Vagina (tissue), 2 donors: ENCODE measurements around the gene CRABP1. TPM values are rescaled to one million over a fixed set of nuclear protein-coding genes. Genes with fewer than 3 reads are reported as not detected.

ENCODE experiments used
- DNase-seq, 2 donors: peaks; one replicate each; pipeline ENCODE4 v3.0.0-alpha.2; 2017; ENCODE audit errors: extremely low spot score in 2 of 2
- H3K27ac ChIP-seq: fragments of 200-600 bp; sonication (generic); one replicate; pipeline ENCODE4 v1.5.1; 2019
- H3K27me3 ChIP-seq: fragments of 200-600 bp; sonication (generic); one replicate; pipeline ENCODE4 v1.5.1; 2019
- H3K36me3 ChIP-seq, 2 donors: fragments of 200-600 bp; sonication (generic); one replicate each; pipeline ENCODE4 v1.5.1; 2017 to 2019
- H3K4me1 ChIP-seq: fragments of 200-600 bp; sonication (generic); one replicate; pipeline ENCODE4 v1.5.1; 2019
- H3K4me3 ChIP-seq, 2 donors: fragments of 200-600 bp; sonication (generic); 1 replicate in 1 of 2; 2 replicates in 1 of 2; pipeline ENCODE4 v1.5.1; 2016 to 2019
- H3K9me3 ChIP-seq: fragments of 200-600 bp; sonication (generic); one replicate; pipeline ENCODE4 v1.5.1; 2019
- CTCF ChIP-seq, 3 experiments: fragments of 450-650 bp in 2 of 3; fragments of 200-600 bp in 1 of 3; sonication (generic) in 1 of 3; IDR thresholded peaks; one replicate each; pipeline ENCODE4 v1.5.1; 2017 to 2019; ENCODE audit warnings: antibody characterized with exemption in 3 of 3, mild to moderate bottlenecking in 2 of 3, moderate library complexity in 2 of 3
- POLR2A ChIP-seq, 2 donors: fragments of 450-650 bp; IDR thresholded peaks; one replicate each; pipeline ENCODE4 v1.6.1; 2017; ENCODE audit warnings: antibody characterized with exemption in 2 of 2, mild to moderate bottlenecking in 2 of 2, moderate library complexity in 2 of 2
- POLR2AphosphoS5 ChIP-seq, 2 donors: sonication (generic); formaldehyde crosslinking; IDR thresholded peaks; one replicate each; pipeline ENCODE4 v1.9.0; 2017; ENCODE audit warnings: antibody characterized with exemption in 2 of 2, mild to moderate bottlenecking in 2 of 2, low read depth in 1 of 2; ENCODE audit not compliant: insufficient read depth in 1 of 2
- intact Hi-C: fragments of 100-400 bp; cut with DNase I; formaldehyde crosslinking; loops from one replicate; pipeline ENCODE4 v1.15.1; 2023
- total RNA-seq: library from RNA; depleted of rRNA; stranded (reverse); fragments of >200 nt; gene quantifications from one replicate; pipeline ENCODE4 v1.2.3, GENCODE V29; 2016

The CRABP1 gene
- not detected for total RNA-seq

- Histone ChIP-seq H3K36me3 (no peaks in the 10 kb centered on the region), H3K4me1 (peaks cover 8% of the 10 kb centered on the region), H3K4me3 (peak within 1 kb of the TSS in 1 of 2 donors; percentile 13), H3K27ac (no peak within 1 kb of the TSS), H3K27me3 (no peaks in the 10 kb centered on the region), H3K9me3 (no peaks in the 10 kb centered on the region)
- intact Hi-C loops: no loop called here
- TF ChIP-seq POLR2A (IDR thresholded peaks at IDR 0.05) (no peak), CTCF (IDR thresholded peaks at IDR 0.05) (no peak), POLR2AphosphoS5 (IDR thresholded peaks at IDR 0.05; ENCODE audit: insufficient read depth in 1 of 2, low read depth in 1 of 2) (no peak)
- DNase-seq: no peak
Measured at GRCh38 chr15:78340231-78341056, at the start of gene CRABP1. CRABP1 (plus strand) TSS chr15:78340353; CDS start chr15:78340429, 76 bp downstream.

- H3K36me3 ChIP-seq: peaks cover 0 to 47% of the 10 kb centered on the region in 2 donors
- intact Hi-C loops: no loop called here
Measured at GRCh38 chr15:78291052-78291451, 49.1 kb upstream of the CRABP1 start.

GRCh38 chr15:78291698-78292097, 48.5 kb upstream of the CRABP1 start:
- no peak for DNase-seq
- H3K27me3 ChIP-seq: no peaks in the 10 kb centered on the region
- H3K9me3 ChIP-seq: no peaks in the 10 kb centered on the region
- peaks cover 2% of the 10 kb centered on the region for H3K4me1 ChIP-seq
- peak in 1 of 2 donors; percentile 67 for TF ChIP-seq POLR2AphosphoS5 (IDR thresholded peaks at IDR 0.05; ENCODE audit: insufficient read depth in 1 of 2, low read depth in 1 of 2)
- TF ChIP-seq CTCF (IDR thresholded peaks at IDR 0.05): no peak
- no peak for TF ChIP-seq POLR2A (IDR thresholded peaks at IDR 0.05)
- no peak overlapping the region for H3K27ac ChIP-seq
- H3K4me3 ChIP-seq: no peak overlapping the region
- intact Hi-C loops: no loop called here
- peaks cover 0 to 47% of the 10 kb centered on the region in 2 donors for H3K36me3 ChIP-seq

More at GRCh38 chr15:78291052-78291451, 49.1 kb upstream of the CRABP1 start:
- TF ChIP-seq POLR2AphosphoS5 (IDR thresholded peaks at IDR 0.05; ENCODE audit: insufficient read depth in 1 of 2, low read depth in 1 of 2) (no peak), CTCF (IDR thresholded peaks at IDR 0.05) (no peak), POLR2A (IDR thresholded peaks at IDR 0.05) (no peak)
- DNase-seq: no peak
- no peaks in the 10 kb centered on the region for H3K4me1 ChIP-seq
- no peak overlapping the region for H3K4me3 ChIP-seq
- no peaks in the 10 kb centered on the region for H3K9me3 ChIP-seq
- no peaks in the 10 kb centered on the region for H3K27me3 ChIP-seq
- H3K27ac ChIP-seq: no peak overlapping the region

- peaks cover 7% of the 10 kb centered on the region for H3K4me1 ChIP-seq
- H3K9me3 ChIP-seq: no peaks in the 10 kb centered on the region
- intact Hi-C loops: no loop called here
- DNase-seq: no peak
- H3K27ac ChIP-seq: no peak overlapping the region
- H3K36me3 ChIP-seq: peaks cover 0 to 43% of the 10 kb centered on the region in 2 donors
- H3K4me3 ChIP-seq: no peak overlapping the region
- no peaks in the 10 kb centered on the region for H3K27me3 ChIP-seq
- no peak for TF ChIP-seq CTCF (IDR thresholded peaks at IDR 0.05)
- TF ChIP-seq POLR2AphosphoS5 (IDR thresholded peaks at IDR 0.05; ENCODE audit: insufficient read depth in 1 of 2, low read depth in 1 of 2): no peak
- TF ChIP-seq POLR2A (IDR thresholded peaks at IDR 0.05): no peak
Measured at GRCh38 chr15:78292219-78292618, 47.9 kb upstream of the CRABP1 start.
